Heart left ventricle (tissue), 13 donors: Measurements from ENCODE around the gene EXOC4.

Source experiments
- CTCF ChIP-seq, 12 donors: fragments of 200-600 bp; sonication (generic) in 4 of 12; IDR thresholded peaks; one replicate each; pipeline versions ENCODE4 v1.5.0 to v1.8.0; 2018 to 2022; ENCODE audit warnings: antibody characterized with exemption in 12 of 12, mild to moderate bottlenecking in 5 of 12
- POLR2A ChIP-seq, 2 donors: fragments of 450-650 bp; IDR thresholded peaks; one replicate each; pipeline ENCODE4 v1.6.1; 2017; ENCODE audit warnings: antibody characterized with exemption in 2 of 2, mild to moderate bottlenecking in 2 of 2, moderate library complexity in 2 of 2
- donor health status: ischemic (EF 13 %, LVEDD 7.1; RV severe dilation, severe dysfunction).
- donor health status: DM: no; HTN: yes; CAD: no.
- donor health status: DM: no; HTN: no; CAD: no.
- donor health status: ischemic (EF 25% LVEDD 6.9; RV normal size, moderate dysfunction).
- donor health status: ischemic (EF 25% LVEDD 5.7; RV mildly dilated, moderate dysfunction).
- donor health status: ischemic (EF 35%, LVEDD 5.7; RV mildly dilated, moderate dysfunction).
- donor health status: nonischemic (EF 11% LVEDD 7.7; RV severe dilation, severe dysfunction).
- donor health status: DM: yes; HTN: yes; CAD: no.
- donor health status: PGD.
- donor health status: ischemic (EF 29% LVEDD 5.4; RV normal size, mild dysfunction).
- donor health status: nonischemic (EF 23%, LVEDD 6.1; RV moderate dilation, normal function).

GRCh38 chr7:133355325-133355708 is 102.4 kb downstream of the EXOC4 start:
- no peak for TF ChIP-seq POLR2A (IDR thresholded peaks at IDR 0.05)
- no peak for TF ChIP-seq CTCF (IDR thresholded peaks at IDR 0.05)
